Stimulated activated CD8-positive, alpha-beta memory T cell treated with anti-CD3 and anti-CD28 coated beads, Interleukin-7, amount 100 ng/mL, for 1 hour (primary cell): ENCODE measurements around the gene RAMP3.

ENCODE experiments used
- DNase-seq, 2 donors: peaks; one replicate each; pipeline ENCODE4 v3.0.0-alpha.2; 2020; ENCODE audit warnings: low read depth in 2 of 2

Gene RAMP3

GRCh38 chr7:45221896-45222604 is 64.5 kb downstream of the RAMP3 start:
- no peak for DNase-seq

GRCh38 chr7:45223078-45223477 is 65.5 kb downstream of the RAMP3 start:
- DNase-seq: no peak

DNA sequence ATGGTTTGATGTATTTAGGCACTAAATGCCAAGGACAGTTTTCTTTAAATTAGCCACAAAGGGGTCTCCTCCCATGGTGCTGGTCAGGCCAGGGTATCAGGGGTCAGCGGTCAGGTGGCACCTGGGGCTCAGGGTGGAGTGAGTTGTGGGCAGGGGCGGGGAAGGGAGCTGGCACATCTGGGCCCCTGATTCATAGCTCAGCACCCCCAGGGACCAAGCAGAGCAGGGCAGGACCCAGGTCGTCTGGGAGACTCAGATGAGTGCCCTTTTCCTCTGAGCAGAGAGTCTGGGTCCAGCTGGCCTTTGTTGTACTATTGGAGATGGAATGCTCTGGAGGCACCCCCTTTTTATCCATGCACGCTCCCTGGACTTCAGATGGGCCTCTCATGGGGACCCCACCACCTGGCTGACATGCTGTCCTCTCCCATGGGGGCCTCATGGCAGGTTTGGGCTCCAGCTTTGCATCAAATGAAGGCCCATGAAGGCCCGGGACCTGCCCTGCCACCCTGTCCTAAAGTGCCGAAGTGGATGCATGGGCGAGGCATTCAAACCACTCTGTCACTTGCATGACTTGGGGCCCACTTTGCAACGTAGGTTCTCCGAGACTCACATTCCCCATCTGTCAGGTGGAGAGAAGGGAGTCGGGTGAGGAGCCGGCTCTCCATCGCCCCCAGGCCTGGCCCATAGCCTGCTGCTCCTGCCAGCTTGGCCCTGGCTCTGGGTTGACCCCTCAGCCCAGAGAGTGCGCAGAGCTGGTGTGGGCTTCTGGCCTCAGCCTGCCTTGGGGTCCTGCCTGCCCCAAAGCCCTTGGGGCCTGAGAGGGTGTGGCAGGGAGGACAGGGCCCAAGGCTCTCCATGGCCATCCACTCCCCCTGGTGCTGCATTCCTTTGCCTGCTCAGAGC is 66.4 kb downstream of the RAMP3 start:
- no peak for DNase-seq

DNA sequence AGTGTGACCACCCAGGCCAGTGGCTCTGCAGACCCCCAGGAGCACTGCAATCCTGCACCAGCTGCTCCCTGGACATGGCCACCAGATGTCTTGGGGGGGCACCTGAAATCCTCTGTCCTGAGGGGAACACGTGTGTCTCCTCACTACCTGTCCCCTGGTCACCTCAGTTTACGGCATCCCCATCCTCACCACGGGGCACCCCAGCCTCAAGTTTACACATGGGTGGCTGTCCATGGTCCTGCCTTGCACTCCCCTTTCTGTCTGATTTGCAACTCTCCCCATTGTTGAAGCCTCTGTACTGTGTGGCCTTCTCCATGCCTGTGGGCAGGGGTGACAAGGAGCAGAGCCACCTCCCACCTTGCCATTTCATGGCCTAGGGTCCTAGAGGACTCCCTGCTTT is 67.2 kb downstream of the RAMP3 start:
- no peak for DNase-seq

DNA sequence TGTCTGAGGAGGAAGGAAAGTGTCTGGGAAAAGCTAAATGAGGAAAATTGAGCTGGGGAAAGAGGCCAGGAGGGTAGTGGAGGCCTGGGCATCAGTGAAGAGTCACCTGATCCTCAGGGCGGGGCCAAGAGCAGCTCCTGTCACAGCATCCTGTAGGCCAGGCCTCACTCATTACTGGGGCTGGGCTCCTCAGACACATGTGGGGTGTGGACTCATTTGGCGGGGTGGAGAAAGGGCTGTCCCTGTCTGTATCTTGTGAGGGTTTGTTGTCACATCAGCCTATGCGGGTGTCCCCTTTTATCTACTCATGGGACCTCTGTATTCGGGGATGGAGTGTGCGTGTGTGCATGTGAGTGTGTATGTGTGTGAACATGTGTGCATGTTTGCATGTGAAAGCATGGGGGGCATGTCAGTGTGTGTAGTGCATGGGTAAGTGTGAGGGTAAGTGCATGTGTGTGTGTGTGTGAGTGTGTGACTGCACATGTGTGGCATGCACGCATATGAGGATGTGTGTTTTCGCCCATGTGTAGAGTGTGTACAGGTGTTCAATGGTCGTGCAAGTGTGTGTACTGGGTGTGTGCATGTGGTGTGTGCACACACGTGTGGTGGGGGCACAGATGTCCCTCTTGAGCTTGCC is 67.8 kb downstream of the RAMP3 start:
- DNase-seq: no peak

GRCh38 chr7:45225948-45226335 is 68.4 kb downstream of the RAMP3 start:
- DNase-seq: no peak

GRCh38 chr7:45229156-45229920 is 71.7 kb downstream of the RAMP3 start:
- no peak for DNase-seq

DNA sequence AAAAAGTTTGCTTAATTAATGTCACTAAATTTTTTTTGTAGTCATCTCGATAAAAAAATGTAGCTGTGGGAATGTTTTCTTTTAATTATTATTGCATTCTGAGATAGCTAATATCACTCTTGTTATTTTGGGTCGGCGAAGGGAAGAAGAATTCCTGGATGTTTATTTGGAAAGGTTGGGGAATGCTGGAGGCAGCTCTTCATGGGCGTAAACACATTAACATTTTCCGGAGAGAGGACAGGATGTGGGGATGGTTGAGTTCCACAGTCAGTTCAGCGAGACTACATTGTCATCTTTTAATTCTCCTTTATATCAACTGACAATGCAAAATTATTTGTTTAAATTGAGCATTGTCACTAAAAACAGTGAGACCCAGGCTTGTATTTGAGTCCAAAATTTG is 72.5 kb downstream of the RAMP3 start:
- DNase-seq: no peak

GRCh38 chr7:45230611-45231165 is 73.1 kb downstream of the RAMP3 start:
- DNase-seq: no peak

GRCh38 chr7:45233249-45233775 is 75.7 kb downstream of the RAMP3 start:
- no peak for DNase-seq
